ENCODE measurements around the gene DSP.

- TF ChIP-seq CTCF (IDR thresholded peaks at IDR 0.05) = no peak
- no peak for TF ChIP-seq POLR2A (IDR thresholded peaks at IDR 0.05)
- TF ChIP-seq POLR2AphosphoS5 (IDR thresholded peaks at IDR 0.05) = no peak
Measured at GRCh38 chr6:7546383-7546782, 4.9 kb downstream of the DSP start.
